Mesothelial cell of epicardium (in vitro differentiated cells): ENCODE measurements around the gene BNIP3. TPM values are rescaled to one million over a fixed set of nuclear protein-coding genes. Genes with fewer than 3 reads are reported as not detected.
"Not testable (repeated sequence)": the region's sequence is repeated elsewhere in the genome, so short reads cannot be mapped to it uniquely, and the experiment has no call there.

ENCODE experiments used
- DNase-seq, 2 experiments: peaks; one replicate each; pipeline ENCODE4 v3.0.0; 2021; ENCODE audit warnings: low spot score in 2 of 2; ENCODE audit not compliant: unreplicated experiment in 2 of 2
- H3K27ac Mint-ChIP-seq: 2 replicates; pipeline ENCODE4 v1.8.0; 2021; ENCODE audit warnings: mixed read lengths
- H3K27me3 Mint-ChIP-seq: 2 replicates; pipeline ENCODE4 v1.8.0; 2021; ENCODE audit warnings: low read depth, mixed read lengths
- H3K36me3 Mint-ChIP-seq: 2 replicates; pipeline ENCODE4 v1.8.0; 2021; ENCODE audit warnings: mixed read lengths
- H3K4me1 Mint-ChIP-seq: 2 replicates; pipeline ENCODE4 v1.8.0; 2021; ENCODE audit warnings: mixed read lengths
- H3K4me3 Mint-ChIP-seq: 2 replicates; pipeline ENCODE4 v1.8.0; 2021; ENCODE audit warnings: mild to moderate bottlenecking, moderate library complexity, mixed read lengths
- H3K9me3 Mint-ChIP-seq: 2 replicates; pipeline ENCODE4 v1.8.0; 2021; ENCODE audit warnings: mixed read lengths
- CTCF ChIP-seq: fragments of 200-600 bp; sonication (generic); IDR thresholded peaks from one replicate; pipeline ENCODE4 v1.5.0; 2021; ENCODE audit warnings: antibody characterized with exemption; ENCODE audit not compliant: unreplicated experiment
- total RNA-seq: library from RNA; stranded (reverse); gene quantifications from 3 replicates; pipeline ENCODE4 v1.2.1, GENCODE V29; 2021

BNIP3 gene
- total RNA-seq, 1 donor from 2014 or later: 50.8 TPM

DNA sequence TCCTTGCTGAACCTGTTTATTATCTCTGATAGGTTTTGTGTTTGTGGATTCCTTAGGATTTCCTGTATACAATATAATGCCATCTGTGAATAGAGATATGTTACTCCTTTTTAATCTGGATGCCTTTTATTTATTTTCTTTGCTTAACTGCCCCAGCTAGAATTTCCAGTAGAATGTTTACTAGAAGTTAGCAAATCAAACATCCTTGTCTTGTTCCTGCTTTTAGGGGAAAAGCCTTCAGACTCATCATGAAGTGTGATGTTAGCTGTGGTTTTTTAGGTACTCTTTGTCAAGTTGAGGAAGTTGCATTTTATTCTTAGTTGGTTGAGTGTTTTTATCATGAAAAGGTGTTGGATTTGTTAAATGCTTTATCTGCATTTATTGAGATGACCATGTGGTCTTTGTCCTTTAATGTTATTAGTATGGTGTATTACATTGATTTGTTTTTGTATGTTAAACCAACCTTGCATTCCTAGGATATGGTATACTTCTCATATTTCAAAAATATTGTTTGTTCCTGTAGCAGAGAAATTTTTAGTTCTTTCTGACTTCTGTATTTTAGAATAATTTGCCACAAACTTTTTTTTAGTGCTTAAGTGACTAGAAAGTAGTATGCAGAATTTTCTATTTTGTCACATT is 56.6 kb downstream of the BNIP3 start:
- H3K4me3 Mint-ChIP-seq: no peak overlapping the region
- DNase-seq: no peak
- H3K27me3 Mint-ChIP-seq: no peaks in the 10 kb centered on the region
- H3K4me1 Mint-ChIP-seq: peaks cover 29% of the 10 kb centered on the region
- H3K9me3 Mint-ChIP-seq: peaks cover 12% of the 10 kb centered on the region
- no peak for TF ChIP-seq CTCF
- peaks cover 25% of the 10 kb centered on the region for H3K36me3 Mint-ChIP-seq
- no peak overlapping the region for H3K27ac Mint-ChIP-seq

GRCh38 chr10:131923038-131923756 is 58.5 kb downstream of the BNIP3 start:
- no peak overlapping the region for H3K27ac Mint-ChIP-seq
- H3K27me3 Mint-ChIP-seq: no peaks in the 10 kb centered on the region
- DNase-seq: no peak
- peaks cover 12% of the 10 kb centered on the region for H3K9me3 Mint-ChIP-seq
- peaks cover 25% of the 10 kb centered on the region for H3K36me3 Mint-ChIP-seq
- no peak for TF ChIP-seq CTCF
- H3K4me3 Mint-ChIP-seq: no peak overlapping the region
- H3K4me1 Mint-ChIP-seq: peaks cover 12% of the 10 kb centered on the region

DNA sequence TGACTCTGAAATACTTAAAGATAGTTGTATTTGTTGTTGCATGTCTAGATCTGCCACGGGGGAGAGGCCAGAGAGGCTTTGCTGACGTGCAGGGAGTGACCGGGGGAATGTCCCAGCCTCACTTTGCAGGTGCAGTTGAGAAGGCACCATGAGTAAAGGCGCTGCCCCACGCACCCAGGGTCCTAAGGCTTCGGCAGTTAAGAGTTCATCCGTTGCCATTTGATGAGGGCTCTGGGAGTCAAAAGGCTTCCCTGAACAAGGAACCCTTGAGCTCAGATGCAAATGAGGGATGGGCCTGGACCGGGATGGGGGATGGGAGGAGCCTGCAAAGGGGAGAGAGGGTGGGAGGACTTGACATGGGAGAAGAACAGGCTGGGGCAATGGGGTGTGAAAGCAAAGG is 60.5 kb downstream of the BNIP3 start:
- peaks cover 8% of the 10 kb centered on the region for H3K9me3 Mint-ChIP-seq
- no peak overlapping the region for H3K4me3 Mint-ChIP-seq
- H3K4me1 Mint-ChIP-seq: peaks cover 12% of the 10 kb centered on the region
- peaks cover 14% of the 10 kb centered on the region for H3K36me3 Mint-ChIP-seq
- peak overlapping the region; percentile 60 for H3K27ac Mint-ChIP-seq
- H3K27me3 Mint-ChIP-seq: no peaks in the 10 kb centered on the region
- DNase-seq: no peak
- no peak for TF ChIP-seq CTCF

DNA sequence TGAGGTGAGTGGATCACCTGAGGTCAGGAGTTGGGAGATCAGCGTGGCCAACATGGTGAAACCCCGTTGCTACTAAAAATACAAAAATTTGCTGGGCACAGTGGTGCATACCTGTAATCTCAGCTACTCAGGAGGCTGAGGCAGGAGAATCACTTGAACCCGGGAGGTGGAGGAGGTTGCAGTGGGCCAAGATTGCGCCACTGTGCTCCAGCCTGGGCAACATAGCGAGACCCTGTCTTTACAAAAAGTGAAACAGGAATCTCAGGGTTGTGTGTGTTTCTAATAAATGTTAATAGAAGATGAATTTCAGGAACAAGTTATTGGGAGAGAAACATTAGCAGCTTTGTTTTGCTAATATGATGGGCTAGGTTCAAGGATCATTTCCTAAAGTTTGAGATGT is 61.0 kb downstream of the BNIP3 start:
- Mint-ChIP-seq H3K4me1 (peaks cover 12% of the 10 kb centered on the region), H3K36me3 (peaks cover 14% of the 10 kb centered on the region), H3K9me3 (peaks cover 8% of the 10 kb centered on the region), H3K27me3 (no peaks in the 10 kb centered on the region), H3K27ac (no peak overlapping the region), H3K4me3 (no peak overlapping the region)
- TF ChIP-seq CTCF: no peak
- DNase-seq: no peak

- no peak for DNase-seq
- TF ChIP-seq CTCF: no peak
- Mint-ChIP-seq H3K4me3 (no peak overlapping the region), H3K27ac (no peak overlapping the region), H3K36me3 (peaks cover 9% of the 10 kb centered on the region), H3K4me1 (peaks cover 12% of the 10 kb centered on the region), H3K9me3 (peaks cover 4% of the 10 kb centered on the region), H3K27me3 (no peaks in the 10 kb centered on the region)
Measured at GRCh38 chr10:131920151-131920550, 61.6 kb downstream of the BNIP3 start.

DNA sequence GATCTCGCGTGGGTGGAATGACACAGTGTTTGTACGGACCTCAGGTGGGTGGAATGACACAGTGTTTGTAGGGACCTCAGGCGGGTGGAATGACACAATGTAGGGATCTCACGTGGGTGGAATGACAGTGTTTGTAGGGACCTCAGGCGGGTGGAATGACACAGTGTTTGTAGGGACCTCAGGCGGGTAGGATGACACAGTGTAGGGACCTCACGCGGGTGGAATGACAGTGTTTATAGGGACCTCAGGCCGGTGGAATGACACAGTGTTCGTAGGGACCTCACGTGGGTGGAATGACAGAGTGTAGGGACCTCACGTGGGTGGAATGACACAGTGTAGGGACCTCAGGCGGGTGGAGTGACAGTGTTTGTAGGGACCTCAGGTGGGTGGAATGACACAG is 62.3 kb downstream of the BNIP3 start:
- H3K4me3 Mint-ChIP-seq, H3K9me3 Mint-ChIP-seq, H3K27me3 Mint-ChIP-seq, DNase-seq, H3K27ac Mint-ChIP-seq, H3K36me3 Mint-ChIP-seq: not testable (repeated sequence)
- peaks cover 12% of the 10 kb centered on the region for H3K4me1 Mint-ChIP-seq
